Embryonic facial prominence (tissue), 1 donor: ENCODE measurements around the gene WFIKKN2.
"Not testable (repeated sequence)": the region's sequence is repeated elsewhere in the genome, so short reads cannot be mapped to it uniquely, and the experiment has no call there.

Experiments
- DNase-seq: peaks from one replicate; pipeline ENCODE4 v3.0.0-alpha.2; 2016; ENCODE audit errors: extremely low spot score

The WFIKKN2 gene

DNA sequence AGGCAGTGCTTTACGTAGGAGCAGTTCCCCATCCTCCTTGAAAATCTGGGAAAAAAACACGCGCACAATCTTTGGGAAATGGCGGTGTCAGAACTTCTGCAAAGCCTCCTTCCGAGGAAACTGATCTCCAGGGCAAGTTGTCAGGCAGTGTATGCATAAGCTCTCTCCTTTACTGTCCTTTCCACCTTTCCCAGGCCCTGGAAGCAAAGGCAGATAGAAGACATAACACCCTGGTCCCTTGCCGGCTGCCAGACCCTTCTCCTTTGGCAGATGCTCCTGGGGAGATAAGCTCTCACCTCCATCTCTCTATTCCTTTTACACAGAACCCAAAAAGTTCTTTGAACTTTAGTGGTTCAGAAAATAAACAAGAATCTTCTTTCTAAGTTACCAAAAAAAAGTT lies 18.4 kb downstream of the WFIKKN2 start:
- no peak for DNase-seq

DNA sequence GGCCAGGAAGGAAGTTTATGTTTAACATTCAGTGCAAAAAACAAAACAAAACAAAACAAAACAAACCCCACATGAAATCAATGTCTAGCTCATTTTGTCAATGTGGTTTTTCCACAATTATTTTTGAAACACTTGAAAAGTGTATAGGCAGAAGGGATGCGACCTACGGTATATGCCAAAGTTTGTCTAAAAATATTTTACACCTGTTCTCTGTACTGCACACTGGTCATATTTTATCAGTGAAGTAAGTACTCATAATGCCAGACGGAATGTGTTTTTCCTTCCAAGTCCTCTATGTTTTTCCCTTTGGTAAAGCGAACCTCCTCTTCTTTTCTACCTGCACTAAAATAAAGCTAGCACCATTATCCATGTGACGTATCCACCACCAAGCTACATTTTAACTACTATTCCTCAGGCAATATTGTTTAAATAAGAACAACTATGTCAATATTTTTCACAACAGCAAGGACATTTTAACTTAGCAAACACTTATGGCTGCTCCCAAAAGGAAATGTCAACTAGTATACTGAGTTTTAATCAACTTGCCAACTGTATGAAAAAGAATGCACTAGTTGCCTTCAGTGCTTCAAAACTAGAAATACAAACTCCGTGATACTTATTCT lies 20.4 kb downstream of the WFIKKN2 start:
- DNase-seq = no peak

DNA sequence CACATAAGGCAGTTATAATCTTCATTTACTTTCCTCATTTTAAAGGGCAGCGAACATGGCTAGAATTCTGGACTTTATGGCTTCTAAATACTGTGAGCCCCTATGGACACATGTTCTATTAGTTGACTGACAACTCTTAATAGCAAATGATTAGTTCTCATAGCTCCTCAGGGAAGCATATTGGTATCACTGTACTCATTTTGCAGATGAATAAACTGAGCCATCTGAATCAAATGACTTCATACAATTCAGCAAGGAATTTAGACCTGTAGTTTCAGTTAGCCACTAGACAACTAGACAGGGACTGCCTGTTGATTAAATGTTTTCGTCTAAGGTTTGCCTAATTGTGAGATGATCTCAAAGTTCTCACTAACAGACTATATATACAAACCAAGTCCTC lies 21.0 kb downstream of the WFIKKN2 start:
- DNase-seq = no peak

DNA sequence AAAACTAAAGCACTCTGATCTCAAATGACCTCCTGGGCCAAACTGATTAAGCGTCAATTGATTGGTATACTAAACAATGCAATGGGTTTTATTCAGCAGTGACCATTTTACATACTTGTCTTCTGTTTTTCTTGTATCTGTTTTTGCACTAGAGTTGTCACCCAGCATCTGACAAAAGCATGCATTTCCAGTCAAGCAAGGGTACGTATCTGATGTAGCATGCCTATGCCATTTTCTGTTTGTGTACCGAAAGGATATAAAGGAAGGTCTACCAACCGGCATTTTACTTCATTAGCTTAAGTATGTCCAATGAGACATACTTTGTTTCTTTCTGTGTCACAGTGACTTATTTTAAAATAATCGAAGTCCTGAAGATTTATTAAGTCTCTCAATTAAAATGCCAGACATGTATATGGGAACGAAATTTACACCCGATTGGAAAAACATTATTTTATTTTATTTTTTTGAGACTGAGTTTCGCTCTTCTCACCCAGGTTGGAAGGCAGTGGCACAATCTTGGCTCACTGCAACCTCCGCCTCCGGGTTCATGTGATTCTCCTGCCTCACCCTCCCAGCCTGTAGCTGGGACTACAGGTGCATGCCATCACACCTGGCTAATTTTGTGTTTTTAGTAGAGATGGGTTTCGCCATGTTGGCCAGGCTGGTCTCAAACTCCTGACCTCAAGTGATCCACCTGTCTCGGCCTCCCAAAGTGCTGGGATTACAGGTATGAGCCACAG lies 23.3 kb downstream of the WFIKKN2 start:
- no peak for DNase-seq

DNA sequence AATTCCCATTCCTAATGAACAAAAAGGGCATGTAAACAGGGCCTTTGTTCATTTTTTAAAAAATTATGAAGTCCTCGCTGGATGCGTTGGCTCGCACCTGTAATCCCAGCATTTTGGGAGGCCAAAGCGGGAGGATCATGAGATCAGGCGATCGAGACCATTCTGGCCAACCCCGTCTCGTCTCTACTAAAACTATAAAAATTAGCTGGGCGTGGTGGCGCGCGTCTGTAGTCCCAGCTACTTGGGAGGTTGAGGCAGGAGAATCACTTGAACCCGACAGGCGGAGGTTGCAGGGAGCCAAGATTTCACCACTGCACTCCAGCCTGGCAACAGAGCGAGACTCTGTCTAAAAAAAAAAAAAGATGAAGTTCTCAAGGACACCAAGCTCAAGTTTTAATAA lies 24.3 kb downstream of the WFIKKN2 start:
- not testable (repeated sequence) for DNase-seq

DNA sequence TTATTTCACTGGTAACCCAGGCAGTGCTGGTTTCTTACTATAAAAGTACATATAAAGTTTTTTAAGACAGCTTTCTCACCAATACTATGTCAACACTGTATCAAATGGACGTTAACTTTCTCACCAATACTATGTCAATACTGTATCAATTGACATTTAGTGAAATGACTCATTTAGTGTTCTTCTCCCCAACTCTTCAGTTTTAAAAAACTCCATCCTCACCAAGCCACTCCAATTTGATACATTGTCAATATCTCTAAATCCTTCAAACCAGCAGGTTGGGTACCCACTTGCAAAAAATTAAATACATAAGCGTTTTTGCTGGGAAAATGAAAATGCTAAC lies 25.9 kb downstream of the WFIKKN2 start:
- DNase-seq = no peak

DNA sequence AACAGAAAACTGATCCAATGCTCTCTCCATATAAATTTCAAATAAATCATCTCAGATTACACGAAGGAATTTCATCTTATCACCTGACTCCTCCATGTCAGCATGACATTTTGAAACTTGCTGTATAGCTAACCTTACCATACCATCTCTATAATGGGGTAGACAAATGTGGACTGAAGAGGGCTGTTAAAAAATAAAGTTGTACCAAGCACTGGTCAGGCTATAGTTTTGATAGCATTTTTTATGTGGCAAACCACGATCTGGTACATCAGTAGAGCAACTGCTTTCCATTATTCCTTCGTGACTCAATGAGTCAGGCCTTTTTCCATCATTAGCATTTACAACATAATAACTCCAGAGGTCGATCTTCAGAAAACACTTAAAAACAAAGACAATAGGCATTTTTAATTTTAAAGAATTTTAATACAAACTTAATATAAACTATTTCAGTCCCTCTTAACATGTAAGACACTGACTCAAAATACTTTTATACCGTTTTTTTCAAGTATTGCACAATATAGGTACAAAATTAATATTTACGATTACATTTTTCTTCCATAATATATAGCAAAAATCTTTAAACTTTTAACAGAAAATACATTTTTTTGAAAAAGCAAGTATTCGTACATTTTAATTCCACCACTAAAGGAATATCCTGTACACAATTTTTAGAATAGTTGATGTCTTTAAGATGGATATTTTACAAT lies 26.6 kb downstream of the WFIKKN2 start:
- DNase-seq = no peak

DNA sequence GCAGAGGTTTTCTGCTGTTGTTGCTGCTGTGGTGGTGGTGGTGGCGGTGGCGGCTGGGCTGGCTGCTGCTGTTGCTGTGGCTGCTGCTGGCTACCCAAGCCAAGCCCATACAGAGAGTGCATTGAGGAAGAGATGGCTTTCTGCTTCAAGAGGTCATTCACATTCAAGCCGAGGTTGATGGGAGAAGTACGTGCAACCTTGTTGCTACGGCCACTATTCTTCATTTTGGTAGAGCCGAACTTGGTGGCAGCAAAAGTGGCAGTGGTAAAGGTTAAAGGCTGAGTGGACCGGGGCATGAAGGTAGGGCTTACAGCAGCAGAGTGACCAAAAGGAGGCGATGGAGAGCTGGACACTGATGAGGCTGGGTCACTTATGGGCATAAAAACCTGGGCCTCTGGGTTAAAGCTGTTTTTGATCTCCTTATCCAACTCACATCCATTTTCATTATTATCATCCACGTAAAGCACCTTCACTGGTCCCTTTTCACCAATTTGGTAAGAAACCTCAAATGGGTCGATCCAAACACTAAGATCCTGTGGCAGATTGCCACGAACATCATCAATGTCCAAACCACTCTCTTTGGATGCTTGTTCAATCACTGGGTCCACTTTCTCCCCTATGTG lies 27.9 kb downstream of the WFIKKN2 start:
- DNase-seq = no peak

DNA sequence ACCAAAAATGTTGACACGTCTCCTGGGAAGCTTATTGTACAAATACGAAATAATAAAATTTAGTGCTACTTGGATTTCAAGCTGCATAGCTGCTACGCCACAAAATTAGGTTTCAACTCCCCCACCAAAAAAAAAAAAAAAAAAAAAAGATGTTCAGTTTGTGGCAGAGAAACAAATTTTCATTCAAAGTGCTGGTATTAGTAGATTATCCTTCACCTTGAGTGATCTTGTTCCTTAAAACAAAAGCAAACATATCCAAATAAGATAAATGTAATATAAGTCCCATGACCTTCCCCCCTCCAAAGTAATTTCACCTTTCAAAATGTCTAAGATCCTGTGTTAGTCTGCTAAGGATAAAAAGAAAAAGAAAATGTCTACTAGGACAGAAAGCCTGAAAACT lies 28.5 kb downstream of the WFIKKN2 start:
- DNase-seq = no peak

DNA sequence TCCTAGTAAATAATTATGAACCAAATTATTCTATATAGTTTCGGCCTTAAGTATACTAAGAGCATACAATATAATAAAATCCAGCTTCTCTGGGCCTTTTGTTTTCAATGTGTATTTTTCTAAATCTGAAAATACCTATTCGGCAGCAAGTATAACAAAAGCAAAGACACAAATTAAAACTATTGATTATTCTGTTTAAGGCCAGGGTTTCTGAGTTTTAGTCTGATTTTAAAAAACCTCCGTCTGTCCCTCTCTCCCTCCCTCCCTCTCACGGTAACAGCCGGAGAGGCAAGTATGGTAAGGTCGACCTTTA lies 29.3 kb downstream of the WFIKKN2 start:
- DNase-seq = no peak

DNA sequence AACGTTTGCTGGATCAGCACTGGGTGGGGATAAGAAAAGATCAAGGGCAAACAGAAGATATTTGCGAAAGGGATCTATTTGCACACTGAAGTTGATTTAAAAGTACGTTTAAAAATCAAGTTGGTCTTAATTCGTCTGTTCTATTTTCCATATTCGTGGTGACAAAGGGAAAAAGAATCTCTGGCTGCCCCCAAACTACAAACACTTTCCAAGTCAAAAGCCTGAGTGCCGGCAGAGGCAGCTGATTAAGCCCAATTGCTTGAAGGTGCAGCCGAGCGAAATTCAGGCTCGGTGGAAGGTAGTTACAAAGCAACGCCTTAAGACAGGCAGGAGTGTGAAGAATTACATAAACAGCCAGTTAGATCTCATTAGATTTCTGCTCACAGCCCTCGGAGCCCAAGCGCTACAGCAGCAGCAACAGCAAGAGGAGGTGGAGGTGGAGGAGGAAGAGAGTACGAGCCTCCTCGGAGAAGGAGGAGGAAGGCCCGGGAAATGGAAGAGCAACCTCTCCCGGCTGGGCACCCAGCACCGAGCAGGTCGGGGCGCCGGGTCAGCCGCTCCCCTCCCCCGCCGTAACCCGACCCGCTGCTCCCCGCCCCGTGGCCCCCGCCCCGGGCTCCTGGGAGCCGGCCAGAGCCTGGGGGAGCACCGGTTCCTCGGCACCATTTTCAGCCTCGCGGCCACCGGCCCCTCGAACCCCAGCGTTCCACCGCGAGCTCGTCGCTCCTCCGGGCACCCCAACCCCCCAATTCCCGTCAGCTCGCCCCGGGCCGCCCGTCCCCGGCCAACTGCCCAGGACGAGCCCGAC lies 29.9 kb downstream of the WFIKKN2 start:
- no peak for DNase-seq

DNA sequence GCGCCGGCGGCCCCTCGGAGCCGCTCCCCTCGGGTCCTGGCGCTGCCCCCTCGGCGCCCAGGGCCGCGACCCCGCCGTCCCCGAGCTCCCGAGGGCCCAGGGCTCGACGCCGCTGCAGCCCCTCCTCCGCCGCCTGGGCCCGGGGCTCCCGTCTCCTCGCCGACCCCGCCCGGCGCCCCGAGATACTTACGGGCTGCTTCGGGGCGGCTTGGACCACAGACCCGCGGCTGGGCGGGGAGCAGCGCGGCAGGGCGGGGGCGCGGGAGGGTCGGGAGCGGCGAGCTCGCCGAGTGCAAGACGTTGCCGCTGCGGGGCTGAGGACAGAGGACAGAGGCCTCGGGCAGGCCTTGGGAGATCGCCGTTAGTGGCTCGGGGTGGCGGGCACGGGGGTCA lies 30.5 kb downstream of the WFIKKN2 start:
- DNase-seq = no peak

DNA sequence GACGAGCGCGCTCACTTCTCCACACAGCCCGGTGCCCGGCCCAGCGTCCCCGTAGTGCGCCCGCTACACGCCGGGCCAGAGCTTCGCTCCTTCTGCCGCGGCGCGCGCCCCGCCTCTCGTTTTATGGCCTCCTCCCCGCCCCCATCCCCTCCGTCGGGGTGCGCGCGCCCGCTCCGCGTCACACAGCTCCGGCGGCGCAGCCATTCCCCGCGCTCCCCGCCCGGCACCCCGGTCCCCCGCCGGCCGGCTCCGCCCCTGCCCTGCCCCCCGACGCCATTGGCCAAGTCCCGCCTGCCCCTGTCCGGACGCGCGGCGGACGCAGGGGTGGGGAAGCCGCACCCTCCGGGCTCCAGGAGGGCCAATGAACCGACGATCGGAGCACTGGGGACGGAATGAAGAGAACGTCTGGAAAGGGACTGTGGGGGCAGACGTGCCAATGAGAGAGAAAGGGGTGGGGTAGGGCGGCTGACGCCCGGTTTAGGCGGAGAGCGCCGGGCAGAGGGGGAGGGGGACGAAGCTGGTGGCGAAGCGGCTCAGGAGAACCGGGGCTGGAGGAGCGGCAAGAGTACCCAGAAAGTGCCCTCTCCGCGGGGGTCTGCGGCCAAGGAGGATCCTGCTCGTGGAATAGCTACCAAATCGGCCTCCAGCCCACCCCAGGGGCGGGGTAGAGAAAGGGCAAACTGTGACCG lies 31.0 kb downstream of the WFIKKN2 start, which contains the start of gene TOB1:
TOB1 (minus strand) TSS at position 94 of the 689 bp plus-strand sequence. CDS start 2,337 bp downstream, outside the sequence.
- peak; percentile 83 for DNase-seq

DNA sequence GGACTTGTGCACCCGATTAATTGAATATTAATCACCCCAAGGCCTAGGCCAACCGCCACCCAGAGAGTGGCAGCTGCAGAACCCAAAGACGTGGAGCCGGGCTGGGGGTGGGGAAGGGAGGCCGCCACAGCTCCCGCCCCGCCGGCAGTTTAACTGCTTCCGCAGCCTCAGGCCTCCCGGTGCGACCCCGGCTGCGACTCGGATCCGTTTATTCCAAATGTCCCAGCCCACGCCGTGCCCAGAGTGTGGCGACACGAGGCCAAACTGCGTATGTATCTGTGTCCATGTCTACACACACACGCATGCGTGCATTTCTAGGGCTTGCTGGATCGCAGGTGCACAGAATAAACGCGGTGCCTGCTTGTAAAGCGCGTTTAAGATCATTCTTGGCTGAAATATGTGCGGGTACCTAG lies 31.6 kb downstream of the WFIKKN2 start:
- peak; percentile 36 for DNase-seq

DNA sequence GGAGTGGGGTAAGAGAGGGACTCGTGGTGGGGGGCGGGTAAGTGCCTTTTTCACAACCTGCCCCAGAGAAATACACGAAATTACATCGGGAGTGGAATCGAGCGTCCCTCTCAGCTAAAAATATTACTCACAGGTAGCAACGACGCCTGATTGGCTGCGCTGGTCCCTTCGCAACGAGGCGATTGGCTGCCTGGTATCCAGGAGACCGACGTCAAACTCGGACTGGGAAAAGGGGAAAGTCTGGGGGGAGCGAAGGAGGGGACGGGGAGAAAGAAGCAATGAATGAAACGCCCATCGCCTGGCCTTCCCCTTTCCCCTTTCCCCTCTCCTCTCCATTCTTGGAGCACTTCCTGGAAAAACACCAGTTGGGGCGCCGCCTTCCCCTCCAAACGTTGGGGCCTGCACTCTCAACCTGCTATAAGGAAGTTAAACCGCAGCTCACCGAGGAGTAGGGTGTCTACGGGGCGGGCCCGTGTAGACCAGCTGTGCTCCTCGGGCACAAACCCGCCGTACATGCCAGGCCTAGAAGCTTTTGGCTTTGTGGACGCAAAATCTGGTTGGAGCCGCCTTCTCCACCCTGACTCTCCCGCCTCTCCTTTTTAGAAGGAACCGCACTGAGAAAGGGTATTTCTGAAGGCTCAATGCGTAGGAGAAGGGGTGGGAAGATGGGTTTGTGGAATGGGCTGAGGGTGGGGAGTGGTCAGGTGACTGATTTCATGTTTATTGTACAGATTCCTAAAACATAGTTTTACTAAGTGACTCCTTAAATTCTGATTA lies 32.2 kb downstream of the WFIKKN2 start:
- peak; percentile 86 for DNase-seq

DNA sequence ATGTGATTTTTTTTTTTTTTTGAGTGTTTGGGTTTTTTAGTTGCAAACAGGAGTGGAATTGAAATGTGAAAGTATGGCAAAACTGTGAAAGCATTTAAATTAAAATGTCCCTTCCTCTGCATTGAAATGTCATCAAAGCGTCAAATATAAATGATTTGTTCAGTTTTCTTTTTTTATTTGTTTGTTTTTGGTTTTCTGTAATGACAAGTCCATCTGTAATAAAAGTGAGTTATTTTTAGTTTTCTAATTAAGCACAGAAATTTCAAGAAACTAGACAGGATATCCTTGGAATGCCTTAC lies 32.7 kb downstream of the WFIKKN2 start:
- DNase-seq = no peak

DNA sequence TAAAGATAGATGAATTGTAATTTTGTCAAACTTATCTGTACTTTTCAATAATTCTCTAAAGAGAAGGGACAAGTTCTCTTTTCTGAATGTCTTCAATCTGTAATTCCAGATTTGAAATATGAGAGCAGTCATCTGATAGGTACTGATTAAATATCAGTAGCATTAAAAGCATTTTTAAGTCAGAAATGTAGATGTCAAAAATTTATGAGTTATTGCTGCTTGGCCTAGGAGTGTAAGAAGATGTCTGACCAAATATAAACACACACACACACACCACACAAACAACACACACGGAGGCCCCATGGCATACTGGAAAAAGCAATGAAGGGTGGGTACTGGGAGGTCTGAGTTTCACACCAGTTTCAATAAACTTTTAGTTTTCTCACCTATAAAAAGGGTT lies 33.2 kb downstream of the WFIKKN2 start:
- DNase-seq = no peak

DNA sequence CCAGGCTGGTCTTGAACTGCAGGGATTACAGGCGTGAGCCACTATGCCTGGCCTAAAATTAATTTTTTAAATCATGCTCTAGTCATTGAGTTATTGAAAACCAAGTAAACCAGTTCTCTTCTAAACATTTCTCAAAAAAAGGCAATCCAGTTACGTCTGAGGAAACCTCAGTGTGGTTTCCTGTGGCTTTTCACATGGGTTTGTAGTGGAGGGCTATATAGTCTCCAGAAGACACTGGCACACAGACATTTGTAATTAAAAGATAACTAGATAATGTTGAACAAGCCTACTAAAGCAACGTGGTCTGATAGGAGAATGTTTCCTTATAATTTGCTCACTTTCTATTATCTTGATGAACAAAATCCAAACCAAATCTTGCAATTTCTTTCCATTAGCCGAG lies 36.0 kb downstream of the WFIKKN2 start:
- DNase-seq = no peak

DNA sequence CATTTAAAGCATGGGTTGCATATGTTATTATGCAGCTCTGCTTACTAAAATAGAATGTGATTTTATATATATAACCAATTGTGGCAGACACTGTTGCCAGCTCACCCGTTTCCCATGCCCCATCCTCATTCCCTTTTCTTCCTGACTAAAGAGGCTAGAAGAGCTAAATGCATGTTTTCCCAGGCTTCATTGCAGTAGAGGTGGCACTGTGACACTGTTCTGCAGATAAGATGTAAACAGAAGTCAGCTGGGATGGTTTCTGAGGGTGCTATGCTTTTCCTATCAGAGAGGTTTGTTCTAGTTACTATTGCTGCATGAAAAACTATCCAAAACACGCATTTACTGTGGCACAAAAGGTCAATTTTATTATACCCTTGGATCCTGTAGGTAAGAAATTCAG lies 36.5 kb downstream of the WFIKKN2 start:
- no peak for DNase-seq

DNA sequence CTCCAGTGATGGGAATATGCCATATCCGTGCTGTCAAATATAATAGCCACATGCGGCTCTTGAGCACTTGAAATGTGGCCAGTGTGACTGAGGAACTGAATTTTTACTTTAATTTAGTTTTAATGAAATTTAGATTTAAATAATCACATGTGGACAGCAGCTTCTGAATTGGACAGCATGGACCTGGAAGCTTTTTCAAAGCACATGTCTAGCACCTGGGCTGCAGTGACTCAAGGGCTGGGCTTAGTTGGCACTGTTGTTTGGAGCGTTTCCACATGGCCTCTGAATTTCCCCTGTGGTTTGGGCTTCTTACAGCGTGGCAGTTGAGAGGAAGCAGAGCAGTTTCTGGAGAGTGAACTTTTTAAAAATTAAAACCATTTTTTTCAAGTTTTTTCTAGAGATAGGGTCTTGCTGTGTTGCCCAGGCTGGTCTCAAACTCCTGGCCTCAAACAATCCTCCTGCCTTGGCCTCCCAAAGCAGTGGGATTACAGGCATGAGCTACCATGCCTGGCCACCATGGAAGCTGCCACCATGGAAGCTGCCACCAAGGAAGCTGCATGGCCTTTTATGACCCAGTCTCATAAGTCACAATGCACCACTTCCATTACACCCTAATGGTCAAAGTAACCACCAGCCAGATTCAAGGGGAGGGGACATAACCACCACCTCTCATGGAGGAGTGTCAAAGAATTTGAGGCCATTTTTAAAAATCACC lies 37.5 kb downstream of the WFIKKN2 start:
- no peak for DNase-seq
